HS-27A (cell line): ENCODE results near the gene INSR.
"Not testable (repeated sequence)": the region's sequence is repeated elsewhere in the genome, so short reads cannot be mapped to it uniquely, and the experiment has no call there.

Source experiments
- DNase-seq: peaks from one replicate; pipeline ENCODE4 v3.0.0-alpha.2; 2012; ENCODE audit warnings: low read depth, missing footprints

Gene INSR

DNA sequence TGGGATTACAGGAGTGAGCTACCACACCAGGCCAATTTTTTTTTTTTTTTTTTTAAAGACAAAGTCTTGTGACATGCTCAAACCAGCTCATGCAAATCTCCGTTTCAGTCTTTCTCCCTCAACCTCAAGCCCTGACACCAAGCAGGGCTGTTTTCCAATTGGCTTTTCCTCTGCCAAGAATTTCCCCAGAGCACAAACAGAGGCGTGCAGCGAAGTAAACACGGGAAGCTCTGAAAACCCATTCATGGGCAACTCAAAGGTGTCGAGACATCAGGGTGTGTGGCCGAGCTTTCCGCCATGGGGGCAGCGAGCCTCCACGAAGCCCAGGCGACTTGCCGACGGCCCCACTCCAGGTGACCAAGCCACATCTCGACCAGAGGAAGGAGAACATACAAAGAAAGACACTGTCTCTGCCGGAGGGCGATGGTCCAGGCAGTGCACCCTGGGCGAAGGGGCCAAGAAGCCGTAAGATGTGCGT, 70.0 kb downstream of the INSR start:
- no peak for DNase-seq

DNA sequence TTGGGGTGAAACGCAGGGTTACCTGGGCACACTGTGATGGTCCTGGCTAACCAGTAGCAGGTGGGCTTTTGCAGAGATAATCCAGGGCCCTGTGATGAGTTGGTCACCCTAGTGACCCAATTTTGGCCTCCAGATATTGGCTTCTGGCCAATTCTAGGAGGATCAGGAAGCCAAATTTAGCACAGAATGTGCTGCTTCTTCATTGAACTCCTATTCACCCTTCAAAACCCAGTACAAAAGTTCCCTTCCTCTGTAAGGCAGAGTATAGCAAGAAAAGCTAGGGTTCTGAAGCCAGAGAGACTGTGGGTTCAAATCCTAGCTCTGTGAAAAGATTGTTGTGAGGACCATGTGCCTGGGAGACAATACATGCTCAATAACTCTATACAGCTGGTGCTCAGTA, 70.8 kb downstream of the INSR start:
- no peak for DNase-seq

DNA sequence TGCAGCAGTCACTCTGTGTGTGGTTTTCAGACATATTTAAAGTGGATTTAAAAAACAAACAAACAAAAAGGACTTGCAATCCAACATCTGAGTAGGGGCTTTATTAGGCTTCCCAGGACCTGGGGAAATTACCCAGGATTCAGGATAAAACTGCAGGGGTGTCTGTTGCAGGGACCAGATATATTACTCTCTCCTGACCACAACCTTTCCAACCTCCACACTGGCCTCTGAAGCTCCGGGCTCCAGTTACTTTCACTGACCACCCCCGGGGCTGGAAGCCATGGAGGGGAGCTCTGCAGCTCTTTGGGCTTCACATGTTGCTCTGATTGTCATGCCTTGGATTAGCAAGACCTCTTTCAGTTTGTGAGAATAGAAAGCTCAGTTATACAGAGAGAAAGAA, 75.2 kb downstream of the INSR start:
- DNase-seq, result no peak

DNA sequence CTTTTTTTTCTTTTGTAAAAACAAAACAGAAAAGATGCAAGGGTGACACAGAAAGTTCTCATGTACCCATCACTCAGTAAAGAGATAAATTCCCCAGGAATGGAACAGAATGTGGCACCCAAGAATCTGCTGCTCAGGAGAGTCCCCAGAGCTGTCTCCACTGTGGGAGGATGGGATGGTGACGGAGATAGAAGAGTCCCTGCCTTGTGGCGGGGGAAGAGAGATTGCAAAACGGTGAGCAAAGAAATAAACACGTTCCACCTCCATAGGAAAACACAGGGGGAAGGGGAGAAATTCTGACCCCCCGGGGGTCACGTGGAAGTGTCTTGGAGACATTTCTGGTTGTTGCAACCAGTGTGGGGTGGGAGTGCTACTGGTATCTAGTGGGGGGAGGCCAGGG, 76.4 kb downstream of the INSR start:
- no peak for DNase-seq

DNA sequence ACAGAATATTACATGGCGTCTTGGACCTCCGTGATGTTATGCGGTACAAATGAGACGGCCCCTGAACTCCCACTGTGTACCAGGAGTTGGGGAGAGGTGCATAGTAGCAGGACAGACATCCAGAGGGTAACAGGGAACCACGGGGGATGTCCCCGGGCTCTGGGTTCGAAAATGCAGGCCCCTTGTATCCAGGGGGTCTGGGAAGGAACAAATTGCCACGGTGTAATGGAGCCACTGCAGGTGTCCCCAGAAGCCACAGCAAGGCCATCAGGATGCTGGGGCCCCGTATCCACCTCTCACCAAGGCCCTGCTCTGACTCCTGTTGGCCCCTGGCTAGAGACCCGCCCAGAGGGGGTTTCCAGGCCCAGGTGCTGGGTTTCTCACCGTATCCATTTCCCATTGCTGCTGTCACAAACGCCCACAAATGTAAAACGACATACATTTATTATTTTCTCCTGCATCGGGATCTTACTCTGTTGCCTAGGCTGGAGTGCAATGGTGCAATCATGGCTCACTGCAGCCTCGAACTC, 77.8 kb downstream of the INSR start:
- DNase-seq, result no peak

DNA sequence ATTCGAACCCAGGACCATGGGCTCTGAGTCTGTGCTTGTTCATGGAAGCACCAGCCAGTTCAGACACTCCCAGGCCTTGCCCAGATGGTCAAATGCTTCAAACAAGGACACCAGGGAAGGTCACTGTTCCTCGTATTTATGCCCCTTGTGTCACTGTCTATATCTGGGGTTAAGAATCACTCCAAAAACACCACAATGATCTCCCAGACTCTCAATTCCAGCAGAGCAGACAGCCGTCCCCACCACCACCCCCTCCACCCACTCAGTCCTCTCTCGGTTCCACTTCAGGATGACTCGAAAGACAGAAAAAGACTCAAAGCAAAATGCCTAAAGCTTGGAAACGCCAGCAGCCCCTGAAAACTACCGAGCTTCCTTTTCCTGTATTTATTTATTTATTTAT, 79.0 kb downstream of the INSR start:
- no peak for DNase-seq

DNA sequence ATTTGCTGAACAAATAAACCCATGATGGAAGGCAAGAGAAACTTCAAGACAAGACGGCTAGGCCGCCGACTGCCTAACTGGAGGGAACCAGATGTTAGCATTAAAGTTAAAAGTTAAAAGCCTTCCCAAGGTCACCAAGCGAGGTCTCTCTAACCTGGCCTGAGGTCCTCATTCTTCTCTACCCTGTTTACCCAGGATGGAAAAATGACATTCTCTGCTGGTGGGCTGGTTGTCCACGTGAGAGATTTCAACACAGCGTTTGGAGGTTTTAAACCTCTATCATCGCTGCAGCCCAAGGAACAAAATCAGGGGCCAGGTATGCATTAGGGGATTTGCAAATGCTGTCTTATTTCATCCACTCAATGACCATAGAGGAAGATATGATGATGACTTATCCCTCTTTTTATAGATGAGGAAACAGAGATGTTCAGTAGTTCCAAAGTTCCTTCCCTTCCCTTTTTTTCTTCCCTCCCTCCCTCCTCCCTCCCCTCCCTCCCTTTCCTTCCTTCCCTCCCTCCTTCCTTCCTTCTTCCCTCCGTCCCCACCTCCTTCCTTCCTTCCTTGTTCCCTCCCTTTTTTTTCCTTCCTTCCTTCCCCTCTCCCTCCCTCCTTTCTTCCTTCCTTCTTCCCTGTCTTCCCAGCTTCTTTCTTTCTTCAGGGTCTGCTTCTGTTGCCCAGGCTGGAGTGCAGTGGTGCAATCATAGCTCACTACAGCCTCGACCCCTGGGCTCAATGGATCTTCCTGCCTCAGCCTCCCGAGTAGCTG, 79.7 kb downstream of the INSR start:
- no peak for DNase-seq

DNA sequence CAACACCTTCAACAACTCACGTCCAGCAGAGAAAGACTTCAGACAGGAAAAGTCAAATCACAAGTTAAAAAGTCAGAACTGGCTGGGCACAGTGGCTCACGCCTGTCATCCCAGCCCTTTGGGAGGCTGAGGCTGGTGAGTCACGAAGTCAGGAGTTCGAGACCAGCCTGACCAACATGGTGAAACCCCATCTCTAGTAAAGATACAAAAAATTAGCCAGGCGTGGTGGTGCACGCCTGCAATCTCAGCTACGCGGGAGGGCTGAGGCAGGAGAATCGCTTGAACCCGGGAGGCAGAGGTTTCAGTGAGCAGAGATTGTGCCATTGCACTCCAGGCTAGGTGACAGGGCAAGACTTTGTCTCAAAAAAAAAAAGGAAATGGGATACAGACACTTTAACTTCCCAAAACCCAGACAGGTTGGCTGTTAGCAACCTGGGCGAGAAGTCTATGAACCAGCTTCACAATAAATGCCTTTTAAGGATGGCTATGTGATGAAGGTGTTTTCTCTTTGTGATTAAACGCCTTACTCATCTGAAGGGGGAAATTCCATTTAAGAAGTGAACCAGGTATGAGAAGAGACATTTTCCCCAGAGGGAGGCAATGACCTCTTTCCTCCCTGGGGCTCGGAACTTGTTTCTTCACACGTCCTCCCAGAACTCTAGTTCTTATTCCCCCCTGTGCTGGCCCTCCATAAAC, 80.4 kb downstream of the INSR start:
- no peak for DNase-seq

DNA sequence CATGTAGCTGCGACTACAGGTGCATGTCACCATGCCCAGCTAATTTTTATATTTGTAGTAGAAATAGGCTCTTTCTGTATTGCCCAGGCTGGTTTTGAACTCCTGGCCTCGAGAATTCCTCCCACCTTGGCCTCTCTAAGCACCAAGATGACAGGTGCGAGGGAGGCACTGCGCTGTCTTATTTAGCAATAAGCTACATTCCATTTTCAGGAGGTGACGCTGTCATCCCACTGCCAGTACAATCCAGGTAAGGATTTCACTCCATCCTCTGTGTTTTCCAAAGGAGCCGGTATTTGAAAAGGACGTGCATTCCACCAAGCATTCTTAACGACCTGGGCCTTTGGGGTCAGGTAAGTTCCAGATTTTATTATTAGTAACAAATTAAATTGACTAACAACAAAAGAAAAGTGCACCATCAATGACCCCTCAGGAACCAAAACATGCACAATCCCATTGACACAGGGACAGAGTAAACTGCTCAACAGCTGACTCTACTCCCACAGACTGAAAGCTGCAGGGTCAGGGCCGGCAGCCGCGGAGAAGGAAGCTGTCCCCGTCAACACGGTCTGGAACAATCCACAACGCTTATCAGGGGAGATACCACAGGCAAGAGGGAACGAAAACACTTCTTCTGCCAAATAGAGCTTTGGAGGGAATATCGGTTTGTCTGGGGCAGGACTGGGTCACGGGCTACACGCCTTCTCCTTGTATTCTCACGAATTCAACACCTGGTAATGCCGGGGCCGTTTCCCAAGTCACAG, 82.8 kb downstream of the INSR start:
- DNase-seq, result no peak

DNA sequence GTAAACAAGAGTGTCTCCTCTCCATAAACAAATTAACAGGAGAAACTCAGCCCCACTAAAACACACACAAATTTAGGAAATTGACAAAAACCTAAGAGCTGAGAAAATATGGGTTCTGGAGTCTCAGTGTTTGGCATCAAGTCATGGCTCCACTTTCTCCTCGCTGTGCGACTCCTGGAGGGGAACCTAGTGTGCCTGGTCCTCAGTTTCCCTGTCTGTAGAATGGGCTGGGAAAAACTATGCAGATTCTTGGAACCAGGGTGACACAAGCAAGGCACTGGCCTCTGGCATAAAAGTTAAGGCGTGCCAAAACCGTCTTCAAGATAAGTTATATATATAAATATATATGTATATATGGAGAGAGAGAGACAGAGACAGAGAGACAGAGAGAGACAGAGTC, 83.9 kb downstream of the INSR start:
- DNase-seq, result no peak

DNA sequence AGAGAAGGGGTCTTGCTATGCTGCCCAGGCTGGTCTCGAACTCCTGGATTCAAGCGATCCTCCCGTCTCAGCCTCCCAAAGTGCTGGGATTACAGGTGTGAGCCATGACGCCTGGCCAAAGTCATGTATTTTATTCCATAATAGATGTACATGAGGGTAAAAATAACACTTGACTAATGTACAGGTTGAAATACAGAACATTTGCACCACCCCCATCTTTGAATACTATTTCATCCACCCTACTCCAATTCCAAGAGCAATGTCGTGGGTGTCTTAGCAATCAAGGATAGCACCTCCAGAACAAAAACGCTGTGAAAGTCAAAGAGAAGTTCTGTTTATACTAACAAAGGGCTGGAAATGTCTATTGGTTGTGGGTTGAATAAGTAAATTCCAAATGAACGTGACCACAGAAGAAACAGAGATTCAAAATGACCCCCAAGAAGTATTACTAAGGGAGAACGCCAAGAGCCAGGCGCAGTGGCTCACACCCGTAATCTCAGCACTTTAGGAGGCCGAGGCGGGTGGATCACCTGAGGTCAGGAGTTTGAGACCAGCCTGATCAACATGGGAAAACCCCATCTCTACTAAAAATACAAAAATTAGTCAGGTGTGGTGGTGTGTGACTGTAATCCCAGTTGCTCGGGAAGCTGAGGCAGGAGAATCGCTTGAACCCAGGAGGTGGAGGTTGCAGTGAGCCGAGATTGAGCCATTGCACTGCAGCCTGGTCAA, 84.5 kb downstream of the INSR start:
- not testable (repeated sequence) for DNase-seq

DNA sequence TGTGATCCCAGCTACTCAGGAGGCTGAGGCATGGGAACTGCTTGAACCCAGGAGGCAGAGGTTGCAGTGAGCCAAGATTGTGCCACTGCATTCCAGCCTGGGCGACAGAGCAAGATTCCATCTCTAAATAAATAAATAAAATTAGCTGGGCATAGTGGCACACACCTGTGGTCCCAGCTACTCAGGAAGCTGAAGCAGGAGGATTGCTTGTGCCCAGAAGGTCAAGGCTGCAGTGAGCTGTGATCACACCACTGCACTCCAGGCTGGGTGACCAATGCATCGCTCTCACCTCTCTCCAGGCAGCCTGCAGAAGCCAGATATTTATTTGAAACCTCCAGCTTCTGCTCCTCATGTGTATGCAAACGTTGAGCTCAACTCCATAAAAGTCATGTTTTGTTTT, 85.2 kb downstream of the INSR start:
- DNase-seq, result not testable (repeated sequence)

DNA sequence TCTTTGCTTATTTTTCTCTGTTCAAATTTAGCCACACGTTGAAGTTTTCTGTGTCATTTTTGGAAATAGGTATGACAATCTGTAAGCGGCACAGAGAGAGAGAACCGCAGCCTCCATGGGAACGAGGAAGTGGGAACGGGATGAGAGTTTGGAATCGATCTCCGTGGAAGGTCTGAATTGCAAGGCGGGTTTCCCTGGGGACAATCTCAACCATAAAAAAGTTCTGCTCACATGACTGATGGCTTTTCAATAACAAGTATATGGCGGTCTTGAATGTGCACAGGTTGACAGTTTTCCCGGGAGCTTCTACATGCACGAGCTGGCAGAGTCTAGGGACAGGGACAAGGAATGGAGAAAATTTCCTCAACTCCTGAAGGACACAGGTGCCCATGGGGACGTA, 90.9 kb downstream of the INSR start:
- no peak for DNase-seq

DNA sequence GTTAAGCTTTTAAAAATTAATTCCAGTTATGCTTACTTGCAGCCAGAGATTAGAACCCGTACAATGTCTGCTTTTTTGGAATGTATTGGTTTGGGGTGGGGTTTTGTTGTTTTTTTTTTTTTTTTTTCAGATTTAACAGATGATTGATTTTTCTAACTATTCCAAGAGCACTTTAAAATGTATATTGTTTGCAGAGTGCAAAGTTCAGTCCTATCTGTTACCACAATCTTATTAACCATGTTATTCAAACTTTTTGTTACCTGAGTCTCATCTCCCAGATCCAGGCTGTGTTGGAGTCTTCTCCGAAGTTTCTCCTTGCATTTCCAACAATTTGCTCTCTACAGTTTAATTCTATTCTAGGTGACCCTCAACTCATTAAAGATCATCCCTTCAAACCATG, 91.3 kb downstream of the INSR start:
- no peak for DNase-seq

DNA sequence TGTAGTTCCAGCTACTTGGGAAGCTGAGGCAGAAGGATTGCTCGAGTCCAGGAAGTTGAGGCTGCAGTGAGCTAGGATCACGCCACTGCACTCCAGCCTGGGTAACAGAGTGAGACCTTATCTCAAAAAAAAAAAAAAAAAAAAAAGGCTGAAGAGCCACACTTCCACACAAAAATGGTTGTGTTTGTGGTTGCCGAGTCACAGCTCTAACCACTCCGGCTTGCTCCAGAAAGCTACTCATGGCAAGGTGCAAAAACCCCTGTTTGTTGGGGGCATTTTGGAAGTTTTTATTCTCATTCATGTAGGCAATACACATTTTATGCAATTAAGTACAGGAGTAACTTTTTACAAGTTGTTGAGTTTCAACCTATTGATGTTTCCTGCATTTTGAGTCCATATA, 93.5 kb downstream of the INSR start:
- DNase-seq, result no peak

DNA sequence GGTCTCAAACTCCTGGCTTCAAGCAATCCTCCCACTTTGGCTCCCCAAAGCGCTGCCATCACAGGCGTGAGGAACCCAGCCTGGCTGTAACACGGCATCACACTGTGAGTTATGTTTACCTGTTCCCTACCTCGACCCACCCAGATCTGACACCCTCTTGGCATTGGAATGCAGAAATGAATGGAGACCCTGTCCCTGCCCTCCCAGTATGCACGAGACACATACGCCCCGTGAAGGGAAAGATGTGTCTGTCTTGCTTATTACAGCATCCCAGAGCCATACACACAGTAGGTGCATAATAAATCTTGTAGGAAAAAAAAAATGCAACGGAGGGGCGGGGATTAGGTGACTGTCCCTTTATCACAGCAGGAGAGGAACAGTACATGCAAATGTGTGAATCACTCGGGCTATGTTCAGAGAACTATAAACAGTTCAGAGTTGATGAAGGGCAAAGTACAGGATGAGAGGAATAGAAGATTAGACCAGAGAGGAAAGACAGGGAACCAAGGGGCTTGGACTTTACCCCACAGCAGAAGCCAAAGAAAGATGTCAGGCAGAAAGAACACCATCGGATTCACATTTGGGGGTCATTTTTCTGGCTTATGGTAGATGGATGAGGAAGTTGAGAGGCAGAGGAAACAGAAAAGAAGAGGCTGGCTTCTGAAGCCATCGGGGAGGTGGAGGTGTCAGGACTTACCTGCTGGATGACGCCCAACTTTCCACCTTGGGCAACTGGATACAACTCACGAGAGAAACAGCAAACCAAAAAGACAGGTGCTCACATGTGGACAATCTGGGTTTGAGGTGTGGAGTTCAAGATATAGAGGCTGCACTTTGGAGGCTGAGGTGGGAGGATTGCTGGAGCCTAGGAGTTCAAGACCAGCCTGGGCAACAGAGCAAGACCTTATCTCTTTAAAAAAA, 94.3 kb downstream of the INSR start:
- no peak for DNase-seq

DNA sequence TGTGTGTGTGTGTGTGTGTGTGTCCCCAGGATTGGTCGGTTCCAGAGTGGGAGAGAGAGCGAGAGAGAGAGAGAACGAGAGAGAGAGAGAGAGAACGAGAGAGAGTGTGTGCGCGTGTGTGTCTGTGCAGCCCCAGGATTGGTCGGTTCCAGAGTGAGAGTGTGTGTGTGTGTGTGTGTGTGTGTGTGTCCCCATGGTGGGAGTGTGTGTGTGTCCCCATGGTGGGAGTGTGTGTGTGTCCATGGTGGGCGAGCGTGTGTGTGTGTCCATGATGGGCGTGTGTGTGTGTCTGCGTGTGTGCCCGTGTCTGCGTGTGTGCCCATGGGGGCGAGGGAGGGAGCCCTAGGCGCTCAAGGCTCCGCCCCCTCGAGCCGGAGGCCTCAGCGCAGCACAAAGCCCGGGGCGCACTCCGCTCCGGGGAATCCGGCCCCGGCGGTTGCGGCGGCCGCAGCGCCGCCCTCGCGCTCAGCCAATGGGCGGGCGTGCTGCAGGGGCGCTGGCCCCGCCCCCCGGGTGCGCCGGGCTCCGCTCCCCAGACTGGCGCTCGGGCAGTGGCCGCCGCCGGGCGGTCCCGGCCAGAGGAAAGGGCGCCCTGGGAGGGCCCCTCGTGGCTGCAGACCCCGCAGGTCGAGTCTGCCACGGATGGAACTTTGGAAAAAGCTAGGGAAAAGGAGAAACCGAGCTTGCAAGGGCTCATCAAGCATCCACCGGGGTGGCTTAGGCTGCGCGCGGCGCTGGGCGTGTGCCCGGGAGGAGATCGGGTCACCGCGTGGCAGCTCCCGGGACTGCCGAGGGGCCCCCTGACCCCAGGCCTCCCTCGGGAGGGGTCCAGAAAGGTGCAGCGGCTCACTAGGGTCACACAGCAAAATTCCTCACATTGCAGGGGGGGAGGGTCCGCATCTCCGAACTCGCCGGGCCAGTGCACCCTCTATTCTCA, 96.2 kb downstream of the INSR start:
- DNase-seq, result peak; percentile 62

DNA sequence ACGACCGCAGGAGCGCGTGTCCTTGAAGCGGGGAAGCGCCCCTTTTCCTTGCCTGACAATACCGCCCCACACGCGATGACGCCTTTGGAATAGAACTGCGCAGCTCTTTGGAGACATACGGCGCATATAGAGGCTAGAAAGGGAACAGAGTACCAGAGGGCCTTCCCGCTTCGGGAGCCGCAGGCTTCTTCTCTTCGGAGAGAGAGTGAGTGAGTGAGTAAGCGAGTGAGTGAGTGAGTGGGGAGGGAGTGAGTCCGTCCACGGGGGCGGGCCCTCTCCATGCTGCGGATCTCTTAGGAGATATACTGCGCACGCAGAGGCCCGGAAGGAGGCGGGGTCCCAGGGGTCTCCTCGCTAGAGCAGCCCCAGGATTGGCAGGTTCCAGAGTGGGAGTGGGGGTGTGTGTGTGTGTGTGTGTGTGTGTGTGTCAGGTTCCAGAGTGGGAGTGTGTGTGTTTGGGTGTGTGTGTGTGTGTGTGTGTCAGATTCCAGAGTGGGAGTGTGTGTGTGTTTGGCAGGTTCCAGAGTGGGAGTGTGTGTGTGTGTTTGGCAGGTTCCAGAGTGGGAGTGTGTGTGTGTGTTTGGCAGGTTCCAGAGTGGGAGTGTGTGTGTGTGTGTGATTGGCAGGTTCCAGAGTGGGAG, 97.0 kb downstream of the INSR start:
- DNase-seq, result peak; percentile 74

DNA sequence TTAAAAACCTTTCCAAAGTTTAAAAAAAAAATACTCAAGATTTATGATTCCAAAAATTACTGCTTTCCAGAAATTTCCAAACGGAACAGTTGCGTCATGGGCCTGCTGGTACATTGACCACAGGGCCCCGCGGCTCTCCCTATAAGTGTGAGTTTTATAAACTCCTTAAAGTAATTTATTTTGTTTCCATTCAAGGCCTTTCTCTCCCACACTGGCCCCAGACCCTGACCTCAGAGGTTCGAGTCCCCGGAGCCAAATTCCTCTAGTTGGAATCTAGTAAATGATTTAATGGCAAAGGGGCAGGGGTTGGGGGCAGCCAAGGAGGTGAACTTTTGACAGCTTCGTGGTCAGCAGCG, 97.5 kb downstream of the INSR start:
- no peak for DNase-seq
